K562 (cell line): ENCODE measurements around the gene APCDD1L. TPM values are rescaled to one million over a fixed set of nuclear protein-coding genes. Genes with fewer than 3 reads are reported as not detected.

ENCODE experiments used
- ATAC-seq: fragments of 200-7000 bp; cut with Tn5 transposase; 3 replicates; pipeline ENCODE4 v1.9.1; 2020; ENCODE audit warnings: moderate library complexity
- BruUV-seq: library from RNA; stranded (reverse); fragments of 400-500 nt; replicated peaks from 2 replicates; lab custom pipeline; 2021; lab: Mats Ljungman, UMichigan
- CTCF ChIA-PET: fragments of 300-600 bp; formaldehyde crosslinking; extraction: SDS; loops from one replicate; lab custom pipeline; 2021; ENCODE audit warnings: low intra/inter-chr PET ratio; lab: Yijun Ruan, JAX
- POLR2A ChIA-PET: fragments of 300-600, 350-650 bp; sonication (Branson Sonifier 250); formaldehyde crosslinking; extraction: SDS; loops from one replicate; lab custom pipeline; 2021; ENCODE audit warnings: antibody characterized with exemption, inconsistent platforms; lab: Yijun Ruan, JAX
- DNase-seq, 4 experiments: peaks; one replicate each; pipeline versions ENCODE4 v3.0.0 to v3.0.0-alpha.2; 2011 to 2018; ENCODE audit warnings: low spot score in 3 of 4, mixed read lengths in 3 of 4; ENCODE audit errors: extremely low read depth in 1 of 4
- FAIRE-seq: peaks from 2 replicates; lab custom pipeline; 2011; peaks lifted over from hg19 to GRCh38; lab: Jason Lieb, UNC
- H2AFZ ChIP-seq: 2 replicates; pipeline ENCODE4 v1.6.0; 2011; ENCODE audit warnings: low read depth, low read length, control low read depth, inconsistent platforms
- H3K27ac ChIP-seq: fragments of 200-600 bp; 3 replicates; pipeline ENCODE4 v1.8.0; 2011; ENCODE audit warnings: low read depth, mild to moderate bottlenecking, control low read depth, inconsistent platforms, low read length, moderate library complexity, mixed read lengths; ENCODE audit errors: extremely low read depth
- H3K27me3 ChIP-seq, 2 experiments: fragments of 300-600 bp in 1 of 2; 2 replicates in 1 of 2; 3 replicates in 1 of 2; pipeline versions ENCODE4 v1.6.0 to v1.8.0; 2011; ENCODE audit warnings: inconsistent platforms in 2 of 2, low read length in 2 of 2, mild to moderate bottlenecking in 1 of 2, mixed read lengths in 1 of 2, moderate library complexity in 1 of 2; ENCODE audit not compliant: control insufficient read depth in 2 of 2, insufficient read depth in 2 of 2
- H3K36me3 ChIP-seq: fragments of 300-600 bp; 3 replicates; pipeline ENCODE4 v1.8.0; 2011; ENCODE audit warnings: mild to moderate bottlenecking, low read length, inconsistent platforms; ENCODE audit not compliant: control insufficient read depth, insufficient read depth
- H3K4me1 ChIP-seq, 2 experiments: fragments of 200-600 bp in 1 of 2; replicated peaks in 1 of 2; 2 replicates in 1 of 2; 3 replicates in 1 of 2; pipeline versions ENCODE4 v1.5.1 to v1.8.0; 2011; ENCODE audit warnings: inconsistent platforms in 2 of 2, low read length in 2 of 2, mild to moderate bottlenecking in 1 of 2, mixed read lengths in 1 of 2, moderate library complexity in 1 of 2; ENCODE audit not compliant: control insufficient read depth in 2 of 2, insufficient read depth in 2 of 2
- H3K4me2 ChIP-seq: 2 replicates; pipeline ENCODE4 v1.6.1; 2011; ENCODE audit warnings: low read length, control low read depth, inconsistent platforms, mixed read lengths; ENCODE audit not compliant: insufficient read depth
- H3K4me3 ChIP-seq: fragments of 200-600 bp; sonication (generic), shearing (Covaris generic); 2 replicates; pipeline ENCODE4 v1.5.1; 2016; ENCODE audit warnings: control low read depth, inconsistent platforms
- H3K79me2 ChIP-seq: fragments of 200-600 bp; 3 replicates; pipeline ENCODE4 v1.8.0; 2011; ENCODE audit warnings: low read length, inconsistent platforms; ENCODE audit not compliant: control insufficient read depth, insufficient read depth
- H3K9ac ChIP-seq, 2 experiments: 2 replicates each; pipeline versions ENCODE4 v1.6.0 to v1.6.1; 2011; ENCODE audit warnings: low read depth in 2 of 2, low read length in 2 of 2, control low read depth in 1 of 2, inconsistent platforms in 1 of 2, mild to moderate bottlenecking in 1 of 2, mixed read lengths in 1 of 2; ENCODE audit not compliant: insufficient read depth in 1 of 2
- H3K9me1 ChIP-seq: one replicate; pipeline ENCODE4 v1.6.0; 2011; ENCODE audit warnings: inconsistent platforms, mild to moderate bottlenecking, low read length, moderate library complexity; ENCODE audit not compliant: control insufficient read depth, insufficient read depth
- H3K9me3 ChIP-seq: replicated peaks from 2 replicates; pipeline ENCODE4 v1.5.1; 2011; ENCODE audit warnings: low read depth, low read length, inconsistent platforms; ENCODE audit not compliant: control insufficient read depth, insufficient read depth
- H4K20me1 ChIP-seq: replicated peaks from 2 replicates; pipeline ENCODE4 v1.6.1; 2011; ENCODE audit warnings: low read length, inconsistent platforms, mixed read lengths; ENCODE audit not compliant: control insufficient read depth, insufficient read depth
- BACH1 ChIP-seq: fragments of 200-800 bp; sonication (Bioruptor generic); IDR thresholded peaks from 2 replicates; pipeline ENCODE4 v1.6.1; 2016; ENCODE audit warnings: missing genetic modification characterization, missing compliant biosample characterization
- FOXK1 ChIP-seq: sonication (generic); formaldehyde crosslinking; IDR thresholded peaks from 2 replicates; pipeline ENCODE4 v1.8.0; 2022; ENCODE audit warnings: missing genetic modification reagents, mild to moderate bottlenecking, borderline replicate concordance
- PCBP1 ChIP-seq: fragments of 200-400 bp; formaldehyde crosslinking; IDR thresholded peaks from 2 replicates; pipeline ENCODE4 v1.6.1; 2018; ENCODE audit warnings: mild to moderate bottlenecking, low read depth, low read length; ENCODE audit not compliant: poor library complexity, severe bottlenecking
- PTTG1 ChIP-seq: fragments of 450-650 bp; IDR thresholded peaks from 2 replicates; pipeline ENCODE4 v1.6.1; 2016; ENCODE audit warnings: low read depth, mild to moderate bottlenecking, missing genetic modification characterization, missing compliant biosample characterization
- SMAD1 ChIP-seq: fragments of 150-350 bp; IDR thresholded peaks from 2 replicates; pipeline ENCODE4 v1.6.1; 2014; ENCODE audit warnings: low read length, low read depth; ENCODE audit not compliant: partially characterized antibody
- WGBS: fragments of 100-300 bp; shearing (Covaris generic); methylation state at CpG from one replicate; pipeline ENCODE4 v1.1.6; 2016; ENCODE audit warnings: low coverage, mixed read lengths; ENCODE audit not compliant: insufficient coverage; ENCODE audit errors: missing lambda C conversion rate; 5-methylcytosine and 5-hydroxymethylcytosine counted together
- in situ Hi-C: fragments of 300-500 bp; cut with MboI; formaldehyde crosslinking; loops from 4 replicates; pipeline ENCODE4 v1.15.0; 2018; ENCODE audit warnings: inconsistent platforms, mixed read lengths
- intact Hi-C: fragments of 100-400 bp; cut with micrococcal nuclease; formaldehyde crosslinking; loops from 2 replicates; pipeline ENCODE4 v1.14.2; 2022
- polyA plus RNA-seq, 8 experiments: library from polyadenylated mRNA; depleted of rRNA in 4 of 8; stranded (reverse) in 5 of 8; unstranded in 3 of 8; fragments of >200 nt; fragmentation: Nextera tagmentation in 2 of 8; fragmentation: Illumina TruSeq in 1 of 8; extraction: Ambion mirVana in 2 of 8; extraction: Trizol in 1 of 8; gene quantifications; 2 replicates each; pipeline versions ENCODE4 v1.2.1 to v1.2.3, GENCODE V29; 2011 to 2014; ENCODE audit warnings: inconsistent platforms in 1 of 8, missing spikeins in 1 of 8
- total RNA-seq, 7 experiments: library from RNA; depleted of rRNA in 6 of 7; stranded (reverse); fragments of >200 nt in 6 of 7; fragmentation: Illumina TruSeq in 2 of 7; extraction: Trizol in 2 of 7; gene quantifications; 2 replicates each; pipeline versions ENCODE4 v1.2.1 to v1.2.3, GENCODE V29; 2011 to 2021; ENCODE audit warnings: low replicate concordance in 1 of 7
- TF ChIP-seq, protein P1 (sequence below): sonication (generic); formaldehyde crosslinking; IDR thresholded peaks from 2 replicates; pipeline ENCODE4 v1.8.1; 2023; ENCODE audit warnings: mild to moderate bottlenecking, missing genetic modification reagents, moderate library complexity

APCDD1L gene
- total and polyA plus RNA-seq, 9 of the 15 experiments (the other 6 are each of a cell fraction or from before 2014, with no cell fraction given), result not detected

DNA sequence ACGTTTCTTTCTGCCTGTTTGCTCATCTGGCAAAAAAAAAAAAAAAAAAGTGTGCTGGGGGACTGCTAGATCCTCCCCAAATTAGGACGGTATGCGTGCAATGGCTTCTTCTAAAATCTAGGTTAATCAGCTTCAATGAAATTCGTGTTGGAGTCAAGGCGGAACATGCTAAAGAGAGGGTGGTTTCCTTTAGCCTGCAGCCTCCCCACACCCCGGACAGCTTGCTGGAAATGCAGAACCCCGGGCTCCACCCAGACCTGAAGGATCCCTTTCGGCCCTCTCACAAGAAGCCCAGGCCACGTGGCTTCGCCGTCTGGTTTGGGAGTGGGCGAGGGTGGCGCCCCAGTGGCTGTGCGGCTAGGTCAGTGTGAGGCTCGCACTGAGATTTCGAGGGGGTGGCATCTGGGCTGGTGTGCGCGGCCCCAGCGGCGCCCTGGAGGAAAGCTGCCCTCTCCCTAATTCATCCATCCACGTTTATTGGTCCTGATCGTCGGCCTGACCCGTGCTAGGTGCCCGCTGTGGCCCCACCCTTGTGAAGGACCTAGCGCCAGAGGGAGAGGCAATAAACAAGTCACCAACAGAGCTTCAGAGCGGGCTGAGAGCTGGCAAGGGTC is 49.0 kb downstream of the APCDD1L start:
- in situ Hi-C loops (no loop called here), intact Hi-C loops (no loop called here)

More for the DNA sequence above, 49.0 kb downstream of the APCDD1L start:
- 27% methylated on average over 20 of the region's 27 CpGs for WGBS
- H3K4me3 ChIP-seq, result no peak overlapping the region
- no peaks in the 10 kb centered on the region for H3K79me2 ChIP-seq
- no peak overlapping the region for H3K27ac ChIP-seq
- 0 out of 2 replicates have a peak, but pooled peaks cover 3% of the 10 kb centered on the region for H4K20me1 ChIP-seq
- H3K9ac ChIP-seq, result no peak overlapping the region
- ATAC-seq (no peak), FAIRE-seq (no peak), DNase-seq (no peak)
- no peaks in the 10 kb centered on the region for H3K36me3 ChIP-seq
- POLR2A ChIA-PET, result interaction anchor here (0.9 kb wide), 1 partner anchor 222 kb away, joined by 3 read pairs; no protein-coding TSS in a partner anchor
- H3K4me1 ChIP-seq, result peaks cover 0 to 18% of the 10 kb centered on the region in 2 experiments; a peak in 2 of 5 replicates
- CTCF ChIA-PET, result no interaction called here
- H3K27me3 ChIP-seq, result peaks cover 19 to 44% of the 10 kb centered on the region in 2 experiments; a peak in 4 of 5 replicates
- no TSS peak for BruUV-seq
- no peaks in the 10 kb centered on the region for H3K9me3 ChIP-seq
- peaks cover 3% of the 10 kb centered on the region for H3K9me1 ChIP-seq
- TF ChIP-seq SMAD1 (no peak), PCBP1 (no peak), PTTG1 (tag) (no peak), FOXK1 (no peak), BACH1 (tag) (no peak)
- TF ChIP-seq, protein P1, sequence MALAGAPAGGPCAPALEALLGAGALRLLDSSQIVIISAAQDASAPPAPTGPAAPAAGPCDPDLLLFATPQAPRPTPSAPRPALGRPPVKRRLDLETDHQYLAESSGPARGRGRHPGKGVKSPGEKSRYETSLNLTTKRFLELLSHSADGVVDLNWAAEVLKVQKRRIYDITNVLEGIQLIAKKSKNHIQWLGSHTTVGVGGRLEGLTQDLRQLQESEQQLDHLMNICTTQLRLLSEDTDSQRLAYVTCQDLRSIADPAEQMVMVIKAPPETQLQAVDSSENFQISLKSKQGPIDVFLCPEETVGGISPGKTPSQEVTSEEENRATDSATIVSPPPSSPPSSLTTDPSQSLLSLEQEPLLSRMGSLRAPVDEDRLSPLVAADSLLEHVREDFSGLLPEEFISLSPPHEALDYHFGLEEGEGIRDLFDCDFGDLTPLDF (CRISPR knock-in tag), result no peak
- H2AFZ ChIP-seq, result no peak overlapping the region
- H3K4me2 ChIP-seq, result no peak overlapping the region
